GM19467 (cell line): Measurements from ENCODE around the gene DEPDC5.
"Not testable (repeated sequence)": the region's sequence is repeated elsewhere in the genome, so short reads cannot be mapped to it uniquely, and the experiment has no call there.

Source experiments
- ATAC-seq: cut with Tn5 transposase; IDR thresholded peaks from one replicate; pipeline ENCODE4 v1.9.1; 2021; ENCODE audit warnings: mild to moderate bottlenecking, moderate library complexity; ENCODE audit not compliant: unreplicated experiment

DEPDC5 gene

DNA sequence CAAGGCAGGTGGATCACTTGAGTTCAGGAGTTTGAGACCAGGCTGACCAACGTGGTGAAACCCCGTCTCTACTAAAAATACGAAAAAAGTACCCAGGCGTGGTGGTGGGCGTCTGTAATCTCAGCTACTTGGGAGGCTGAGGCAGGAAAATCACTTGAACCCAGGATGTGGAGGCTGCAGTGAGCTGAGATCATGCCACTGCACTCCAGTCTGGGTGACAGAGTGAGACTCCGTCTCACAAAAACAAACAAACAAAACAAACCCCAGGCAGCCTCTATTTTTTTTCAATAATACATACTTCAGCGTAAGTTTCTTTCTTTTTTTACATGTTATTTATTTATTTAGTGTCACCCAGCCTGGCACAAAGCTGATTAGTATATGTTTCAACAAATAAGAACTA, 60.1 kb downstream of the DEPDC5 start:
- ATAC-seq: not testable (repeated sequence)

DNA sequence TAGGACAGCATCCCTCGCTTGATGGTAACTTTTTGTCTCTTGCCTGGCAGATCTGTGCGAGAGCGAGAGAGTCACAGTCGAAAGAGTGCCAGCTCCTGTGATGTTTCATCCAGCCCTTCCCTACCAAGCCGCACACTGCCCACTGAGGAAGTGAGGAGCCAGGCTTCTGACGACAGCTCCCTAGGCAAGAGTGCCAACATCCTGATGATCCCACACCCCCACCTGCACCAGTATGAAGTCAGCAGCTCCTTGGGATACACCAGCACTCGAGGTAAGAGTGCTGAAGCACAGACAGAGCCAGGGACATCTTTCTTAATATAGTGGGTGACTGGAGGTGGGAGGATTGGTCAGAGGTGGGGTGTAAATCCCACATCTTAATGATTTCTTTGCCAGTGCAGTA, 61.1 kb downstream of the DEPDC5 start:
- ATAC-seq: no peak

DNA sequence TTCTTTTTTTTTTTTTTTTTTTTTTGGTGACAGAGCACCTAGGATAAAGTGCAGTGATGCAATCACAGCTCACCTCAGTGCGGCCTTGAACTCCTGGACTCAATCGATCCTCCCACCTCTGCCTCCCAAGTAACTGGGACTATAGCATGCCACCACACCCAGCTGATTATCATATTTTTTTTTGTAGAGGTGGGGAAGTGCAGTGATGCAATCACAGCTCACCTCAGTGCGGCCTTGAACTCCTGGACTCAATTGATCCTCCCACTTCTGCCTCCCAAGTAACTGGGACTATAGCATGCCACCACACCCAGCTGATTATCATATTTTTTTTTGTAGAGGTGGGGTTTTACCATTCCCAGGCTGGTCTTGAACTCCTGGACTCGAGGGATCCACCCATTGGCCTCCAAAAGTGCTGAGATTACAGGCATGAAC, 61.6 kb downstream of the DEPDC5 start:
- ATAC-seq: not testable (repeated sequence)

DNA sequence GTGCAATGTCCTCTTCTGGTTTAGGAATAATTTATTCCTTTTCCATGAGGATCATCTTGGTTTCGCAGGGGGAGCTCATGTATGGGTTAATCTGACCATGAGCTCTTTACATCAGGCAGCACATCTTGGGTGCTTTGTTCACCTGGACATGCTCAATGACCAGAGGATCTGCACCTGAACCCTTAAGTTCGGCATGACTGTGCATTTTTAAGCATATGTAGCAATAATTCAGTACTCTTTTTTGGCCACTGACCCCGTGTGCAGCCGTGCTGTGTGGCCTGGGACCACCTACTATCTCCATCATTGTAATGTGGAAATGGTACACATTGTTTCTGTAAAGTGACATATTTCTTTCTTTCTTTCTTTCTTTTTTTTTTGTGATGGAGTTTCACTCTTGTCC, 62.9 kb downstream of the DEPDC5 start:
- no peak for ATAC-seq

DNA sequence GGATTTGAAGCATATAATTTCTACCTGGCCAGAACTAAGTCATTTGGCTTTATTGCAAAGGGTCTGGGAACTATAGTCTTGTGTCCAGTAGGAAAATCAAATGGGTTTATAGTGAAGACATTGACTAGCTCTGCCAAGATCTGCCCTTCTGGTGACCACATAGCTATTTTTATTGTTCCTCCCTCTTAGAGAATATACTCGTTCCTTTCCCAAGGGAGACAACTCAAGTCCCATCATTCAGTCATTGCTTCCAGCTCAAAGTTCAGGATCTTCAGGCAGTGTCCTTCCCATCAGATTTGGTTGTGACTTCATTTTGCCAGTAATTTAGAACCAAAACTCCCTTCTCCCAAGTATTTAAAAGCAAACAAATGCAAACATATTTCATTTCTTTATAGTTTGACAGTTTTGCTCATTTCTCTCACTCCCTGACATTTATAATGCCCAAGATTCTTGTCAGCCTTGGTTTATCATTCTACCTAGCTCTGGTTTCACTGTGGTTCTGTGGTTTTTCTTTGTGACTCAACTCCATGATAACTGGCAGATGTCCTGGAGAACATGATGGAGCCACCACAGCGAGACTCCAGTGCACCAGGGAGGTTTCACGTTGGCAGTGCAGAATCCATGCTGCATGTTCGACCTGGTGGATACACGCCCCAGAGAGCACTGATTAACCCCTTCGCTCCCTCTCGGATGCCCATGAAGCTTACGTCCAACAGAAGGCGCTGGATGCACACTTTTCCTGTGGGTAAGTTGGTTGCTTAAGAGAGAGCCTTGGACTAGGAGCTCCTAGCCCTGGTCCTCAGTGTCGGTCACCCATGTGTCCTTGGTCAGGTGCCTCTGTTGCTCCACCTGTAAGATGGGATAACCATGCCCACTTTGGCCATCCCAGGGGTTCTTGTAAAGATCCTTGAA, 64.9 kb downstream of the DEPDC5 start:
- ATAC-seq: no peak

DNA sequence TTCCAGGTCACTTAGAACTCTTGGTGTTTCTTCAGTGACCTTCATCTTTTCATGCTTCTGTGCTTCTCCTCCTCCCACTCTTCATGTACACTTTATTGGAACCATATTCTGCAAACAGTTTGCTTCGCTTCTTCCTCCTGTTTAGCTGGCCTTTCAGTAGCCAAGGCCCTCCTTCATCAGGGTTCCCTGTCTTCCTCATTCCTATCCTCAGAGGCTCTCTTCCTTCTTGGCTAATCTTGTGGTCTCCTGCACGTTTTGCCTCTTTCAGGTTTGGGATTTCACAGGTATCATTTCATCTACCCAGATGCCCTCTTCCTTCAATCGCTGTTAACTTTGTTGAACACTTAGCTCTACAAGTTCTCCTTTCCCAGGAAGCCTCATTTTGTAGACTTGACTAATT, 66.8 kb downstream of the DEPDC5 start:
- no peak for ATAC-seq

DNA sequence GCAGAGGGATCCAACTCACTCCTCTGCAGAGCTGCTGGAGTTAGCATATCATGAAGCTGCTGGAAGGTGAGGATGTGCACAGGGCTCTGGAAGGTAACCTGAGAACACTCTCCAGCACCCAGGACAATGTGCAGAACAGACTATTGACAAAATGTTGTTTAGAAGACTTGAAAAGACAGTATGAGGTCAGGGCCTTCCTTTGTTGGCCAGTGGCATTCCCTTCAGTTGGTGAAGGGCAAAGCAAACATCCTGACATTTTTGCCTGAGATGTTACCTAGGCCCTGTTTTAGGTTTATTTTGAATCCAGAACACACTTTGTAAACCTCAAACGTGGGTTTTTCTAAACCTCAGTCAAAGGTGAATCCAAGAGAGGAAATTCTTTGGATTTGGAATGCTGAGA, 67.8 kb downstream of the DEPDC5 start:
- no peak for ATAC-seq

DNA sequence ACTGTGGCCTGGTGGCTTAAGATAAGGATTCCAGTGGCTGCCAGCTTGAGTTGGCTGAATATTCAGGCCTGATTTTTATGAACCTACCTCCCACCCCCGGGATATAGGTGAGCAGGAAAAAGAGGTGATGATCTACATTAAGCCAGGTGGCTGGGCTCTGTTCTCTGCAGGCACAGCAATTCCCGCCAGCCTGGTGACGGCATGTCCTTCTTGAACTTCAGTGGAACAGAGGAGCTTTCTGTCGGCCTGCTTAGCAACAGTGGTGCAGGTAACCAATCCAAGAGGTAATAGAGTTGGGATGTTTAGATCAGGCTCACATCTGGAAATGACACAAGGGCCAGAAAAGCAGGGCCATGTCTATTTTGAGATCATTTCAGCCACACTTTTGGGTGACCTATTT, 68.7 kb downstream of the DEPDC5 start:
- ATAC-seq: no peak

DNA sequence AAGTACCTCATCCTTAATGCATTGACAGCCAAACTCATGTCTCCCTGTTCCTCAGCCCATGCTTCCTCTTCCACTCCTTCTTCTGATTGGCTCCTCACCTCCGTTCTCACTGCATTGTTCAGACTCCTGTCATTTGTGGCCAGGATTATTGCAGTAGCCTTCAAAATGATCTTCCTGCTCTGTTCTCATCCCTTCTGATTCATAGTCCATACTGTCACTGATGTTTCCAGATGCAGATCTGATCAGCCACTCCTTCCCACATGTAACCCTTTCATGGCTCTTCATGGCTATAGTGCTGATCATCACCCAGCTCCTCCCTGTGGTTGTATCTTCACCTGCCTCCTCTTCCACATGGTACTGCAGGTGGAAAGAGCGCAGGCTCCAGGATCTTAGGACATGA, 71.7 kb downstream of the DEPDC5 start:
- ATAC-seq: no peak

DNA sequence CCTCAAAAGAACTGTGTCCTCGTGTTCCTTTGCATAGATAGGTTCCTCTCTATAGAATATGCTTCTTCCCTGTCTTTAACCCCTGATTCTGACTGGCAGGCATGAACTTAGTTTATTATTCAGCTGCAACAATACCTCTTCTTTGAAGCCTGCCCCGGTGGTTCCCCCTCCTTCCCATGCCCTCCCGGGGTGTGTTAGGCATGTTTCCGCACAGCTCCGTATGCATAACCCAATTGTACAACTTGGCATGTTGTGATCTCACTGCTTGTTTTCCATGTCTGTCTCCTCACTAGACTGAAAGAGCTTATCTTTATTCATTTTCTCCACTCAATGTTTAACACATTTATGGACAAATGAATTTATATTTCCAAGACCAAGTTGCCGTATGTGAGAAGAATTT, 72.6 kb downstream of the DEPDC5 start:
- no peak for ATAC-seq

DNA sequence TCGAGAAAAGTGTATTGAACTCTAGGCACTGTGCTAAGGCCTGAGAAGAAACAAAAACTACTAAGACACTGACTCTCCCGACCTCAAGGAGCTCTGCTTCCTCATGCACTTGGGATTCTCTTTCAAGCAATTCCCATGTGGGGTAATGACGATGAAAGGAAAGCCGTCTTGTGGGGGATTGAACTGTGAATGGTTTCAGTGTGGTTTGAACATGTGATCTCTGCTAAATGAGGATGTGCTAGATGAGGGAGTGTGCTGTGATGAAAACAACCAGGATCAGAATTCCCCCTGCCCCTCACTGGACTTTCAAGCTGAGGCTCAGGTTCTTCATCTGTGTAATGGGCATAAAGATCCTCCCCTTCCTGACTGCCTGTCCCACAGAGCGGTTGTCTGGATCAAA, 74.9 kb downstream of the DEPDC5 start:
- ATAC-seq: no peak

DNA sequence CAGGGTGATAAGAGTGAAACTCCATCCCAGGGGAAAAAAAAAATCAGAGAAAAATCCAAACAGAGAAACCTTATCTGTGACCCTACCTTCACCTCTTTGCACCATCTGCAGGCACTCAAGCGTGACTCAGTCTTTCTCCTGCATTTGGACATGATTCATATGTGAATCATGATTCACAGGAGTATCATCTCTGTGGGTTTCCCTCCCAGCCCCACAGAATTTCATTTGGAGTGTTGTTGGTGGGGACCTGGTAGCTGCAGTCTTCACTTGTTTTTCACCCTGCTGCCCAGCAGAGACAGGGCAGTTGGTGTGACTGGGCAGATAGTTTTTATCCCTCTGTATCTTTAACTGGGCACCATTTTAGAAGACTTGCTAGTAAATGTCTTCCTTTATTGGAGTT, 75.7 kb downstream of the DEPDC5 start:
- ATAC-seq: no peak

DNA sequence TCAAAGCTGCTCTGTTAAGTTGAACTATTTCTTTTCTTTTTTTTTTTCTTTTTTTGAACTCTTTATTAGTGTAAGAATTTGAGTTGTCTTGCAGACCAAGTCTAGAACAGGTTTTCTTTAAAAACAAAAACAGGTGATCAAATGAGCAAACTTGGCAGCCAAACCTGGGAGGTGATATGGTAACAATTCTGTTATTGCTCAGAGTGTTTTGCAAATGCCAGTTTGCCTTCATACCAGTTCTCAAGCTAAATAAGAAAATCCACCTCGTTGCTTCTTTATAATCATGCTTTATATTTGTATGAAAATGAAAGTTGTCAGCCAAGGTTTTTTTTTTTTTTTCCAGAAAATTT, 76.9 kb downstream of the DEPDC5 start:
- no peak for ATAC-seq

DNA sequence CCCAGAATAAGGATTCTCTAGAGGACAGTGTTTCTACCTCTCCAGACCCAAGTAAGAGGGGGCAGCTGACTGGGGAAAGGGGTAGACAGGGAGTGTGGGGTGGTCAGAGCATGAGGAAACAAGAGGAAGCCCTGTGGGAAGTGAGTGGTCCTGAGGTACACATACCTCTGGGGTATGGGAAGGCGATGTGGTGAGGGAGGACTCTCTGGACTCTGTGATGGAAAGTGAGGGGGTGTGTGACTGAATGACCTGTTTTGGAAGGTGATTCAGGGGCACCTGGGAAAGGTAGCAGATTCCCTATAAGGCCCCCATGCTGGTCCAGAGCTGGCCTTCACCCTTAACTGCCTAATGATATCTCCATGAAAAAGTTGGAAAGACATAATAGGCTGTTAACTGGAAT, 80.1 kb downstream of the DEPDC5 start:
- ATAC-seq: no peak

DNA sequence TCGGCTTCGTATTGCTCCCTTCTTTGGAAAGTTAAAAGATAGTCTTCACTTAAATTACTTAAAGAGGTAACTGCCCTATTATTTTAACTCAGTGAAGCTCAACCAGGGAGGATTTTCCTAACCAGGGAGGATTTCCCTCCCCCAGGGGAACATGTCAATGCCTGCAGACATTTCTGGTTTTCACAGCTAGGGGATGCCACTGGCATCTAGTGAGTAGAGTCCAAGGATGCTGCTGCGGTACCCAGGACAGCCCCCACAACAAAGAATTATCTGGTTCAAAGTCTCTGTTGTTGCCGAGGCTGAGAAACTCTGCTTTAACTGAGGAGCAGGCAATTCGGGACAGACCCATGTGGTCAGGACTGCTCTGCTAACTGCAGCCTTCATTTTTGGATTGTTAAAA, 82.2 kb downstream of the DEPDC5 start:
- no peak for ATAC-seq

DNA sequence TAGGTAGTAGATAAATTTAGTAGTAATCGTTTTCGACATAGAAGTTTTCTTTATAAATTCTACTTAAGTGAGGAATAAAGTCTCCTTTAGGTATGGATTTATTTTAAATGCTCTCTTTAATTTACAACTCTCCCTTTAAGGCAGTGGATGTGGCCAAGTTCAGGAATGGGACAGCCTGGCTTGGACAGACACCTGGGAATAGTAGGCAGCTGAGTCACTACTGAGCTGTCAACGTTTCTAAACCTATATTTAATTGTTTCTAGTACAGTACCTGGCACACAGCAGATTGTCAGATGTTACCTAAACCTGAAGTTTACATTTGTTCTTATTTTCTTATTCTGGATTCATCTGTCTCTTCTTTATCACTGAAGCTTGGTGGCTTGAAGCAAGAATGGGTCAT, 85.1 kb downstream of the DEPDC5 start:
- ATAC-seq: no peak

DNA sequence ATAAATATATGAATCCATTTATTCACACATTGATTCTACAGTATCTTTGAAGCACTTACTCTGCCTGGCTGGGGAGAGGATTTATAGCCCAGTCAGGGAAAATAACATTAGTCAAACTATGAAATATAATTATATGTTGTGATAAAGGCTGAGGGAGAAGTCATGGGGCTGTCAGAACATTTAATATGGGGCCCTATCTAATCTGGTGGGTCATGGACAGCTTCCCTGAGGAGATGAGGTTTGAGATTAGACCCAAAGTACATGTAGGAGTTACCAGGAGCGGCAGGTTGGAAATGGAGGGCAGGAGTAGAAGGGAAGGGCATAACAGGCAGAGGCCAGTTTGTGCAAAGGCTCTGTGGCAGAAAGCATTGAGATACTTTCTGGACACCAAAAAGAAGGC, 86.2 kb downstream of the DEPDC5 start:
- ATAC-seq: no peak

DNA sequence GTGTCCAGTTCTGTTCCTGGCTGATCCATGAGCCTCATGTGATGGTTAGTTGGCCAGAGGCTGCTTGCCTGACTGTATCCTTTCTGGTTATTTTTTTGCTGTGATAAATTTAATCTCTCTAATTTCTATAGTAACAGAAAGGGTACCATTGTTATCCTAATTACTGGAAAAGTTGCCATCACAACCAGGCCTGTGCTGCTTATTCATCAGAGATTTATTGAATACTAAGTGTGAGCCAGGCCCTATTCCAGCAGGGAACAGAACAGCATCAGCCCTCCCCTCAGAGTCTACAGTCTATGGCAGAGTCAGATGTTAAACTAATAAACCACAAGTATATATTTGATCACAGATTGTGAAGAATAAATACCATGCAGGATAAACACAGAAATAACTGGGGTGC, 86.8 kb downstream of the DEPDC5 start:
- ATAC-seq: no peak

DNA sequence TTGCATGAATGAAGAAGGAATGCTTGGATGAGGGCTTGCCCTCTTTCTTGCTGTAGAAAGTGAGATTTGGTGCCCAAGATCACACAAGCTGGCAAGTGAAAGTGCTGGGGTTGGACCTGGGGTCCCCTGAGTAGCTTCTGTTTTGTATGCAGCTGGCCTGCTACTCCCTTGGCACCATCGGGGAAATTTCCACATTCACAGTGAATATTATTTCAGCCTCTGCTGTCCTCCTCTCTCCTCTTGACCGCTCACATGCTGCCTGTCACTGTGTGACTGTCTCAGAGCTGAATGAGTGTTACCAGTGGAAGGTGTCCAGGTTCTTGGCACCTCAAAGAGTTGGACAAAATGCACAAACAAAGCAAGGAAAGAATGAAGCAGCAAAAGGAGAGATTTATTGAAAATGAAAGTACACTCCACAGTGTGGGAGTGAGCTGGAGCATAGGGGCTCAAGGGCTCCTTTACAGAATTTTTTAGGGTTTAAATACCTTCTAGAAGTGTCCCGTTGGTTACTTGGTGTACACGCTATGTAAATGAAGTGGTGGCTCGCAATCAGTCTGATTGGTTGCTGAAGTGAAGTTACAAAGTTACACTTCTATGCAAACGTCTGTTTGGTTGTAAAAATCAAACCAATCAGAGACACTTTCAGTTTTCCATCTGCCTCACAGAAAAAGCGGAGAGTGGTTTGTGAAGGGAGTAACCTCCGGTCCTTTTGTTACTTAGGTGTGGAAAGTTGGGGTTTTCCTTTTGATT, 87.4 kb downstream of the DEPDC5 start:
- no peak for ATAC-seq

DNA sequence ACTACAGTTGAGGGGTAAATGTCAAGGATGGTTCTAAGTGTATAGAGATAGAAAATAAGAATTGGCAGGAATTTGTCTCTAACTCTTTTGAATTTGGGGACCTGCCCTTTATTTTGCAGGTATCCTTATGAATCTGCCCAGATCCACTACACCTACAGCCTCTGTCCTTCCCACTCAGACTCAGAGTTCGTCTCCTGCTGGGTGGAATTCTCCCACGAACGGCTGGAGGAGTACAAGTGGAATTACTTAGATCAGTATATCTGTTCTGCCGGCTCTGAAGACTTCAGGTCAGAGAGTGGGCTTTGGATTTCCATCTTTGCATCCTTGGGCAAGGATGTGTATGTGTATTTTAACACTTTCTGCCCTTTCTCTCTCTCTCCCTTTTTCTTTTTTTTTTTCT, 89.7 kb downstream of the DEPDC5 start:
- no peak for ATAC-seq

DNA sequence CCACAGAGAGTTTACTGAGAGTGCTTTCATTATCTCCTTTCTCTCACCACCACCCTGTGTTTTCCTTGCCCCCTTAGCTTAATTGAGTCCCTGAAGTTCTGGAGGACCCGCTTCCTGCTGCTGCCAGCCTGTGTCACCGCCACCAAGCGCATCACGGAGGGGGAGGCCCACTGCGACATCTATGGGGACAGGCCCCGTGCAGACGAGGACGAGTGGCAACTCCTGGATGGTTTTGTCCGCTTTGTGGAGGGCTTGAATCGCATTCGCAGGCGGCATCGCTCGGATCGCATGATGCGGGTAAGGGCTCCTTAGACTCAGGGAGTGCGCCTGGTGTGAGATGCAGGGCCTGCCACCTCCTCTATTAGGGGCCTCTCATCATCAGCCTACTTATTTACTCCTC, 91.1 kb downstream of the DEPDC5 start:
- ATAC-seq: no peak
